CD14-positive monocyte (primary cell): ENCODE measurements around the gene PDE6H. TPM values are rescaled to one million over a fixed set of nuclear protein-coding genes. Genes with fewer than 3 reads are reported as not detected.

Experiments
- DNase-seq, 3 donors: peaks; one replicate each; pipeline ENCODE4 v3.0.0-alpha.2; 2011 to 2022
- H2AFZ ChIP-seq: 2 replicates; pipeline ENCODE4 v1.6.0; 2012; ENCODE audit warnings: mild to moderate bottlenecking, low read depth, low read length, inconsistent platforms; ENCODE audit not compliant: insufficient read depth, poor library complexity, severe bottlenecking
- H3K27ac ChIP-seq, 2 donors: 1 replicate in 1 of 2; 2 replicates in 1 of 2; pipeline ENCODE4 v1.5.1; 2012 to 2013; ENCODE audit warnings: low read length in 2 of 2, control low read depth in 1 of 2, inconsistent platforms in 1 of 2, low read depth in 1 of 2, mild to moderate bottlenecking in 1 of 2
- H3K27me3 ChIP-seq, 2 donors: one replicate each; pipeline versions ENCODE4 v1.6.0 to v1.6.1; 2011 to 2013; ENCODE audit warnings: low read length in 2 of 2; ENCODE audit not compliant: control insufficient read depth in 2 of 2, insufficient read depth in 2 of 2
- H3K36me3 ChIP-seq, 2 donors: replicated peaks in 1 of 2; 1 replicate in 1 of 2; 2 replicates in 1 of 2; pipeline versions ENCODE4 v1.5.1 to v1.6.1; 2012 to 2013; ENCODE audit warnings: low read length in 2 of 2, control low read depth in 1 of 2, inconsistent platforms in 1 of 2, mild to moderate bottlenecking in 1 of 2; ENCODE audit not compliant: insufficient read depth in 2 of 2, control insufficient read depth in 1 of 2
- H3K4me1 ChIP-seq, 2 donors: 1 replicate in 1 of 2; 2 replicates in 1 of 2; pipeline versions ENCODE4 v1.5.1 to v1.6.1; 2012 to 2013; ENCODE audit warnings: low read length in 2 of 2, control low read depth in 1 of 2, inconsistent platforms in 1 of 2, mild to moderate bottlenecking in 1 of 2, moderate library complexity in 1 of 2; ENCODE audit not compliant: insufficient read depth in 2 of 2, control insufficient read depth in 1 of 2
- H3K4me2 ChIP-seq: replicated peaks from 2 replicates; pipeline ENCODE3; 2012; ENCODE audit warnings: low read length, moderate library complexity, mild to moderate bottlenecking; ENCODE audit not compliant: poor library complexity, severe bottlenecking; ENCODE audit errors: extremely low read depth
- H3K4me3 ChIP-seq, 3 experiments: fragments of 200-600 bp in 1 of 3; sonication (generic) in 1 of 3; replicated peaks in 1 of 3; 1 replicate in 2 of 3; 2 replicates in 1 of 3; pipeline ENCODE4 v1.5.1; 2011 to 2013; ENCODE audit warnings: low read length in 3 of 3, mild to moderate bottlenecking in 3 of 3, control low read depth in 2 of 3, low read depth in 2 of 3, inconsistent platforms in 1 of 3, moderate library complexity in 1 of 3
- H3K79me2 ChIP-seq: 2 replicates; pipeline ENCODE4 v1.6.0; 2012; ENCODE audit warnings: mild to moderate bottlenecking, control low read depth, inconsistent platforms, low read length, moderate library complexity; ENCODE audit not compliant: insufficient read depth
- H3K9ac ChIP-seq: 2 replicates; pipeline ENCODE4 v1.6.0; 2017; ENCODE audit warnings: low read length, mild to moderate bottlenecking; ENCODE audit not compliant: insufficient read depth, poor library complexity, severe bottlenecking
- H3K9me3 ChIP-seq, 2 donors: replicated peaks in 1 of 2; 1 replicate in 1 of 2; 2 replicates in 1 of 2; pipeline versions ENCODE4 v1.5.1 to v1.6.1; 2012 to 2013; ENCODE audit warnings: low read length in 2 of 2, control low read depth in 1 of 2; ENCODE audit not compliant: control insufficient read depth in 1 of 2, insufficient read depth in 1 of 2
- H4K20me1 ChIP-seq: 2 replicates; pipeline ENCODE4 v1.6.0; 2012; ENCODE audit warnings: mild to moderate bottlenecking, low read length, control low read depth, moderate library complexity; ENCODE audit not compliant: insufficient read depth
- H3K27ac Mint-ChIP-seq, 7 donors: one replicate each; pipeline ENCODE4 v1.8.0; 2020; ENCODE audit warnings: mild to moderate bottlenecking in 7 of 7, mixed read lengths in 7 of 7, moderate library complexity in 6 of 7, inconsistent platforms in 2 of 7
- H3K27me3 Mint-ChIP-seq, 3 donors: one replicate each; pipeline ENCODE4 v1.8.0; 2021 to 2022; ENCODE audit warnings: low read depth in 3 of 3, mild to moderate bottlenecking in 3 of 3, mixed read lengths in 3 of 3, moderate library complexity in 3 of 3, inconsistent platforms in 1 of 3
- H3K36me3 Mint-ChIP-seq, 2 donors: one replicate each; pipeline ENCODE4 v1.8.0; 2020; ENCODE audit warnings: mixed read lengths in 2 of 2, inconsistent platforms in 1 of 2, mild to moderate bottlenecking in 1 of 2
- H3K4me1 Mint-ChIP-seq: one replicate; pipeline ENCODE4 v1.8.0; 2020; ENCODE audit warnings: mild to moderate bottlenecking, mixed read lengths
- H3K4me3 Mint-ChIP-seq, 2 donors: one replicate each; pipeline ENCODE4 v1.8.0; 2020; ENCODE audit warnings: mild to moderate bottlenecking in 2 of 2, mixed read lengths in 2 of 2, moderate library complexity in 1 of 2
- H3K9me3 Mint-ChIP-seq, 7 donors: one replicate each; pipeline ENCODE4 v1.8.0; 2020 to 2022; ENCODE audit warnings: mixed read lengths in 7 of 7, mild to moderate bottlenecking in 6 of 7, moderate library complexity in 6 of 7, inconsistent platforms in 2 of 7
- CTCF ChIP-seq: fragments of 200-600 bp; IDR thresholded peaks from one replicate; pipeline ENCODE4 v1.8.0; 2022; ENCODE audit warnings: antibody characterized with exemption, mild to moderate bottlenecking
- WGBS: methylation state at CpG from one replicate; pipeline ENCODE4 v1.1.5; 2013; ENCODE audit warnings: missing lambda C conversion rate; ENCODE audit not compliant: insufficient coverage; 5-methylcytosine and 5-hydroxymethylcytosine counted together
- intact Hi-C, 2 donors: fragments of 100-400 bp; cut with micrococcal nuclease; formaldehyde crosslinking; loops; one replicate each; pipeline versions ENCODE4 v1.15.0 to v1.15.1; 2023
- polyA plus RNA-seq, 3 donors: library from polyadenylated mRNA; depleted of rRNA in 1 of 3; unstranded in 2 of 3; stranded (reverse) in 1 of 3; fragments of 300-500 nt in 2 of 3; fragments of >200 nt in 1 of 3; fragmentation: Illumina TruSeq in 2 of 3; gene quantifications; 1 replicate in 2 of 3; 2 replicates in 1 of 3; pipeline ENCODE4 v1.2.3, GENCODE V29; 2012 to 2021

PDE6H gene
- polyA plus RNA-seq, 3 donors, result 0.33 to 0.56 TPM; not detected in 1

DNA sequence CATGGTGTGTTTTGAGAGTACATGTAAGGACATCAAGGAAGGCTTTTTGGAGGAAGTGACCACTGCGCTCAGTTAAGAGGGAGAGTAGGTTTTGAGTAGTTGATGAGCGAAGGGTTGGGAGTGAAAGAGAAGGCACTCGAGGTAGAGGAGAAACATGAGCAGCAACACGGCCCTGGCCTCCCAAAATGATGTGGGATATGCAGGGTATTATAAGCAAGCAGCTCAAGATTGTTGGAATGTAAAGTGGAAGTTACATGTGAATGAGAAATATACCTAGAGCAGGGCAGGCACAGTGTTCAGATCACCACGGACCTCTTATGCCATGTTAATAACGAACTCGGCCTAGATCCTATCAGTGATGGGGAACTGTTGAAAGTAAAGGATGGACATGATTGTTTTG, 9.3 kb upstream of the PDE6H start:
- Histone ChIP-seq H3K79me2 (peaks cover 51% of the 10 kb centered on the region), H3K4me2 (no peak overlapping the region), H2AFZ (peak overlapping the region; percentile 26), H3K36me3 (no peaks in the 10 kb centered on the region), H3K4me3 (peak overlapping the region in 1 of 3 experiments; percentile 4), H3K9ac (no peak overlapping the region), H3K27ac (peak overlapping the region in 1 of 2 donors; percentile 96), H3K9me3 (no peaks in the 10 kb centered on the region), H4K20me1 (peaks cover 22% of the 10 kb centered on the region), H3K27me3 (no peaks in the 10 kb centered on the region), H3K4me1 (peaks cover 46 to 65% of the 10 kb centered on the region in 2 donors)
- DNase-seq, result no peak
- H3K27ac Mint-ChIP-seq, result peak overlapping the region; percentile 53 to 99 (median 82)
- TF ChIP-seq CTCF, result no peak
- H3K4me3 Mint-ChIP-seq, result no peak overlapping the region
- intact Hi-C loops, result loop anchor here (5.0 to 10.0 kb wide), 3 partner anchors 34 to 1866 kb away; no protein-coding TSS in a partner anchor
- WGBS, result 80% methylated on average over 5 of the region's 7 CpGs
- H3K27me3 Mint-ChIP-seq, result no peaks in the 10 kb centered on the region
- H3K4me1 Mint-ChIP-seq, result peaks cover 62% of the 10 kb centered on the region
- peaks cover 2% of the 10 kb centered on the region in 2 donors for H3K36me3 Mint-ChIP-seq
- H3K9me3 Mint-ChIP-seq, result peaks cover 0 to 5% (median 0%) of the 10 kb centered on the region in 7 donors

DNA sequence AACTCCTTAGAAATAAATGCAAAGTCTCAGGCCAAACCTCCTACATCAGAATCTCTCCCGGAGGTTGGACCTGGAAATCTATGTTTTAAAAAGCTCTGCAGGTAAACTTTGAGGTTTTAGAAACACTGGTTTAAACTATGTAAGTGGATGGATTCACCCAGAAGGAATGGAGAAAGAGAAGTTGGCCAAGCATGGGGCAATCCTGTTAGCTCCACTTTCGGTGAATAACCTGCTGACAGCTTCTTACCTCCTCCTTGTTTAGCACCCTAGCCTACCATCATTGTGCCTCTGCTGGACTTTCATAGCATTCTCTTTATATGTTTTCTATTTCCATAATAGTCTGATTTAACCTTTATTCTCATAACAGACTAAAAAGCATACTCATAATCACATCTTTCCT, 8.4 kb upstream of the PDE6H start:
- H3K9ac ChIP-seq, result no peak overlapping the region
- no peaks in the 10 kb centered on the region for H3K27me3 Mint-ChIP-seq
- H3K4me1 ChIP-seq, result peaks cover 38 to 57% of the 10 kb centered on the region in 2 donors
- H3K36me3 ChIP-seq, result no peaks in the 10 kb centered on the region
- H3K9me3 ChIP-seq, result no peaks in the 10 kb centered on the region
- no peak overlapping the region for H3K4me3 Mint-ChIP-seq
- H3K27ac Mint-ChIP-seq, result peak overlapping the region in 1 of 7 donors; percentile 65
- peak overlapping the region in 1 of 2 donors; percentile 96 for H3K27ac ChIP-seq
- H3K4me2 ChIP-seq, result no peak overlapping the region
- no peak for TF ChIP-seq CTCF
- no peaks in the 10 kb centered on the region for H3K27me3 ChIP-seq
- no peak overlapping the region for H3K4me3 ChIP-seq
- H2AFZ ChIP-seq, result no peak overlapping the region
- WGBS, result 0% methylated on average over 1 of the region's 2 CpGs
- H3K4me1 Mint-ChIP-seq, result peaks cover 54% of the 10 kb centered on the region
- H3K9me3 Mint-ChIP-seq, result peaks cover 0 to 2% (median 0%) of the 10 kb centered on the region in 7 donors
- H3K79me2 ChIP-seq, result peaks cover 42% of the 10 kb centered on the region
- peak in 2 of 3 donors; percentile 42 to 59 for DNase-seq
- peaks cover 13% of the 10 kb centered on the region for H4K20me1 ChIP-seq
- H3K36me3 Mint-ChIP-seq, result no peaks in the 10 kb centered on the region
- intact Hi-C loops, result loop anchor here (5.0 to 10.0 kb wide), 3 partner anchors 33 to 1867 kb away; no protein-coding TSS in a partner anchor
